Colonic mucosa (tissue), 4 donors: ENCODE data around the gene DRAM1. TPM values are rescaled to one million over a fixed set of nuclear protein-coding genes. Genes with fewer than 3 reads are reported as not detected.

Source experiments
- DNase-seq: peaks from one replicate; pipeline ENCODE4 v3.0.0-alpha.2; 2020
- H3K27ac ChIP-seq: fragments of 200-600 bp; one replicate; pipeline ENCODE4 v1.8.0; 2021
- H3K27me3 ChIP-seq: fragments of 200-600 bp; one replicate; pipeline ENCODE4 v1.8.0; 2021
- H3K36me3 ChIP-seq: fragments of 200-600 bp; one replicate; pipeline ENCODE4 v1.8.0; 2021
- H3K4me1 ChIP-seq: fragments of 200-600 bp; one replicate; pipeline ENCODE4 v1.8.0; 2021; ENCODE audit warnings: mild to moderate bottlenecking
- H3K4me3 ChIP-seq: fragments of 200-600 bp; one replicate; pipeline ENCODE4 v1.8.0; 2021
- H3K9ac ChIP-seq, 2 donors: one replicate each; pipeline ENCODE4 v1.7.0; 2013; ENCODE audit warnings: control low read depth in 2 of 2, low read depth in 2 of 2, low read length in 2 of 2
- H3K9me3 ChIP-seq: fragments of 200-600 bp; one replicate; pipeline ENCODE4 v1.8.0; 2021
- CTCF ChIP-seq: fragments of 200-600 bp; IDR thresholded peaks from one replicate; pipeline ENCODE4 v1.8.0; 2022; ENCODE audit warnings: antibody characterized with exemption, mild to moderate bottlenecking
- intact Hi-C: fragments of 100-400 bp; cut with DNase I; formaldehyde crosslinking; loops from one replicate; pipeline ENCODE4 v1.14.1; 2022
- total RNA-seq, 2 donors: library from RNA; stranded (reverse); fragmentation: NEBNext Ultra II Directional in 1 of 2; extraction: Animal tissue kit (Norgen Biotek cat#: 25700) in 1 of 2; gene quantifications; one replicate each; pipeline ENCODE4 v1.2.1, GENCODE V29; 2021
- donor health status: healthy.
- donor health status: DM: no; HTN: no; CAD: no.
- donor health status: DM: no; HTN: no; CAD: no.

DRAM1 gene
- total RNA-seq, 2 donors from 2014 or later, result 4.0 to 10.0 TPM

- intact Hi-C loops, result no loop called here
- TF ChIP-seq CTCF, result no peak
- no peaks in the 10 kb centered on the region for H3K4me1 ChIP-seq
Observed at GRCh38 chr12:101967506-101967905, 90.1 kb downstream of the DRAM1 start.

GRCh38 chr12:101968770-101969169 lies 91.4 kb downstream of the DRAM1 start:
- DNase-seq, result no peak
- no peak overlapping the region for H3K4me3 ChIP-seq
- no peak overlapping the region for H3K9ac ChIP-seq
- TF ChIP-seq CTCF, result no peak
- H3K27ac ChIP-seq, result no peak overlapping the region
- intact Hi-C loops, result no loop called here
- H3K36me3 ChIP-seq, result no peaks in the 10 kb centered on the region
- no peaks in the 10 kb centered on the region for H3K9me3 ChIP-seq
- no peaks in the 10 kb centered on the region for H3K4me1 ChIP-seq
- H3K27me3 ChIP-seq, result no peaks in the 10 kb centered on the region

More at GRCh38 chr12:101967506-101967905, 90.1 kb downstream of the DRAM1 start:
- H3K36me3 ChIP-seq, result no peaks in the 10 kb centered on the region
- H3K4me3 ChIP-seq, result no peak overlapping the region
- no peak for DNase-seq
- no peaks in the 10 kb centered on the region for H3K27me3 ChIP-seq
- H3K9me3 ChIP-seq, result no peaks in the 10 kb centered on the region
- no peak overlapping the region for H3K9ac ChIP-seq
- H3K27ac ChIP-seq, result no peak overlapping the region

Other genes starting within 250 kb of the DRAM1 start
- 100 to 1,000 TPM in 1 of 2 donors, 10 to 100 TPM in 1; 88.6 to 108 TPM for gene CHPT1, start 179.9 kb upstream of the DRAM1 start, total RNA-seq
- under 1 TPM in 1 of 2 donors, not detected in 1; 0.35 TPM for gene SYCP3, start 138.1 kb upstream of the DRAM1 start, total RNA-seq
- 100 to 1,000 TPM in 1 of 2 donors, 10 to 100 TPM in 1; 49.1 to 103 TPM for gene GNPTAB, start 46.6 kb upstream of the DRAM1 start, total RNA-seq
- gene WASHC3, start 184.4 kb downstream of the DRAM1 start, total RNA-seq, result 10 to 100 TPM; 26.8 to 30.6 TPM
- 10 to 100 TPM; 25.6 to 49.9 TPM for gene NUP37, start 242.5 kb downstream of the DRAM1 start, total RNA-seq
- gene PARPBP, start 242.6 kb downstream of the DRAM1 start, total RNA-seq, result 10 to 100 TPM in 1 of 2 donors, 1 to 10 TPM in 1; 9.0 to 23.7 TPM